GM12878 (cell line): Measurements from ENCODE around the gene TEPSIN. TPM values are rescaled to one million over a fixed set of nuclear protein-coding genes. Genes with fewer than 3 reads are reported as not detected.

Source experiments
- IRF4 ChIP-seq: IDR thresholded peaks from 2 replicates; pipeline ENCODE4 v1.6.1; 2011; ENCODE audit warnings: low read depth, low read length
- NR2C1 ChIP-seq: fragments of 450-650 bp; IDR thresholded peaks from 2 replicates; pipeline ENCODE4 v1.6.1; 2017; ENCODE audit warnings: antibody characterized with exemption, mild to moderate bottlenecking, moderate library complexity
- ZNF622 ChIP-seq: fragments of 450-650 bp; IDR thresholded peaks from 2 replicates; pipeline ENCODE4 v1.6.1; 2017; ENCODE audit warnings: mild to moderate bottlenecking, inconsistent platforms
- polyA plus RNA-seq, 11 experiments: library from polyadenylated mRNA; depleted of rRNA in 4 of 11; unstranded in 6 of 11; stranded (reverse) in 5 of 11; fragments of >200 nt; fragmentation: Nextera tagmentation in 4 of 11; fragmentation: Illumina TruSeq in 1 of 11; extraction: Ambion mirVana in 4 of 11; extraction: Trizol in 1 of 11; gene quantifications; 1 replicate in 1 of 11; 2 replicates in 10 of 11; pipeline versions ENCODE4 v1.2.1 to v1.2.3, GENCODE V29; 2011 to 2016; ENCODE audit warnings: inconsistent platforms in 2 of 11, missing spikeins in 2 of 11, low read depth in 1 of 11
- total RNA-seq, 4 experiments: library from RNA; depleted of rRNA in 3 of 4; stranded (reverse); fragments of >200 nt in 3 of 4; fragmentation: Illumina TruSeq in 1 of 4; extraction: Trizol in 1 of 4; gene quantifications; 2 replicates each; pipeline versions ENCODE4 v1.2.1 to v1.2.3, GENCODE V29; 2013 to 2021
- TF ChIP-seq, protein P1 (sequence below): IDR thresholded peaks from 2 replicates; pipeline ENCODE4 v1.6.1; 2011; ENCODE audit warnings: low read depth, low read length, improper control_type of control experiment, borderline replicate concordance

Gene TEPSIN
- total and polyA plus RNA-seq, 10 of the 15 experiments (the other 5 are each of a cell fraction or from before 2014, with no cell fraction given) = 0.87 to 36.7 (median 5.3) TPM

DNA sequence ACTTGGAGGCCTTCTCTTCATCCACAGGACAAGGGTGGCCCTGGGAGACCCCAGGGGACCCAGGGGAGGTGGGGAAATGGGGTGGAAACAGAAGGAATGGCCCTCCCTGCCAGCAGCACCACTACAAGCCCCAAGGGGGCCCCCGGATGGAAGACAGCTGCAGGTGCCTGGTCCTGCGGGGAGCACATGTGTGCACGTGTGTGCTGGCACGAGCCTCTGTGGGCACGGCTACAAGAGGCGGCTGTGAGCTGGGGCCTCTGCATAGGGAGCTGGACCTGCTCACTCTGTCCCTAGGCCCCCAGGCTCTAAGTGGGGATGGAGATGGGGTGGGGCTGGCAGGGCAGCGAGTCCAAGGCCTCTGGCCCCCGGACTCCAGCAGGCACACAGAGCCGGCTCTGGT lies 59.6 kb downstream of the TEPSIN start (continued):
- no peak for TF ChIP-seq ZNF622
- TF ChIP-seq NR2C1 = no peak
- TF ChIP-seq, protein P1, sequence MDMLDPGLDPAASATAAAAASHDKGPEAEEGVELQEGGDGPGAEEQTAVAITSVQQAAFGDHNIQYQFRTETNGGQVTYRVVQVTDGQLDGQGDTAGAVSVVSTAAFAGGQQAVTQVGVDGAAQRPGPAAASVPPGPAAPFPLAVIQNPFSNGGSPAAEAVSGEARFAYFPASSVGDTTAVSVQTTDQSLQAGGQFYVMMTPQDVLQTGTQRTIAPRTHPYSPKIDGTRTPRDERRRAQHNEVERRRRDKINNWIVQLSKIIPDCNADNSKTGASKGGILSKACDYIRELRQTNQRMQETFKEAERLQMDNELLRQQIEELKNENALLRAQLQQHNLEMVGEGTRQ = no peak
- no peak for TF ChIP-seq IRF4

Other genes starting within 250 kb of the TEPSIN start
Only the 7 nearest of the 8 such genes appear.
- gene BAIAP2, start 203.9 kb downstream of the TEPSIN start, total RNA-seq (2014; rRNA removed) = 0.11 and 1.1 TPM in 2 replicates
- 0.18 TPM in 2 replicates for gene BAIAP2, start 203.9 kb downstream of the TEPSIN start, total RNA-seq (2014; rRNA removed; fragmentation: Illumina TruSeq; extraction: Trizol)
- gene BAIAP2, start 203.9 kb downstream of the TEPSIN start, total RNA-seq (2021) = 0.64 and 1.2 TPM in 2 replicates
- 0.22 TPM in 1 of 2 replicates, not detected in the other for gene BAIAP2, start 203.9 kb downstream of the TEPSIN start, polyA plus RNA-seq (2011; rRNA removed)
- 0.15 TPM in 1 of 2 replicates, not detected in the other for gene BAIAP2, start 203.9 kb downstream of the TEPSIN start, polyA plus RNA-seq (2014; fragmentation: Illumina TruSeq; extraction: Trizol)
- not detected for gene BAIAP2, start 203.9 kb downstream of the TEPSIN start, polyA plus RNA-seq (2014; fragmentation: Nextera tagmentation; extraction: Ambion mirVana)
- gene BAIAP2, start 203.9 kb downstream of the TEPSIN start, polyA plus RNA-seq (2014; rRNA removed) = 0.56 and 2.6 TPM in 2 replicates
- under 1 TPM; 0.39 to 0.53 TPM for gene BAIAP2, start 203.9 kb downstream of the TEPSIN start, polyA plus RNA-seq (2016; fragmentation: Nextera tagmentation; extraction: Ambion mirVana)
- not detected in 2 replicates for gene PVALEF, start 73.5 kb downstream of the TEPSIN start, total RNA-seq (2014; rRNA removed)
- not detected in 2 replicates for gene PVALEF, start 73.5 kb downstream of the TEPSIN start, total RNA-seq (2014; rRNA removed; fragmentation: Illumina TruSeq; extraction: Trizol)
- gene PVALEF, start 73.5 kb downstream of the TEPSIN start, total RNA-seq (2021) = not detected in 2 replicates
- gene PVALEF, start 73.5 kb downstream of the TEPSIN start, polyA plus RNA-seq (2011; rRNA removed) = not detected in 2 replicates
- not detected in 2 replicates for gene PVALEF, start 73.5 kb downstream of the TEPSIN start, polyA plus RNA-seq (2014; fragmentation: Illumina TruSeq; extraction: Trizol)
- gene PVALEF, start 73.5 kb downstream of the TEPSIN start, polyA plus RNA-seq (2014; fragmentation: Nextera tagmentation; extraction: Ambion mirVana) = not detected
- gene PVALEF, start 73.5 kb downstream of the TEPSIN start, polyA plus RNA-seq (2014; rRNA removed) = not detected in 2 replicates
- not detected for gene PVALEF, start 73.5 kb downstream of the TEPSIN start, polyA plus RNA-seq (2016; fragmentation: Nextera tagmentation; extraction: Ambion mirVana)
- 0.05 TPM in 1 of 2 replicates, not detected in the other for gene AATK, start 72.8 kb downstream of the TEPSIN start, total RNA-seq (2014; rRNA removed)
- not detected in 2 replicates for gene AATK, start 72.8 kb downstream of the TEPSIN start, total RNA-seq (2014; rRNA removed; fragmentation: Illumina TruSeq; extraction: Trizol)
- not detected in 2 replicates for gene AATK, start 72.8 kb downstream of the TEPSIN start, total RNA-seq (2021)
- gene AATK, start 72.8 kb downstream of the TEPSIN start, polyA plus RNA-seq (2011; rRNA removed) = 0.04 and 0.09 TPM in 2 replicates
- not detected in 2 replicates for gene AATK, start 72.8 kb downstream of the TEPSIN start, polyA plus RNA-seq (2014; fragmentation: Illumina TruSeq; extraction: Trizol)
- gene AATK, start 72.8 kb downstream of the TEPSIN start, polyA plus RNA-seq (2014; fragmentation: Nextera tagmentation; extraction: Ambion mirVana) = not detected
- gene AATK, start 72.8 kb downstream of the TEPSIN start, polyA plus RNA-seq (2014; rRNA removed) = 0.01 TPM in 1 of 2 replicates, not detected in the other
- not detected for gene AATK, start 72.8 kb downstream of the TEPSIN start, polyA plus RNA-seq (2016; fragmentation: Nextera tagmentation; extraction: Ambion mirVana)
- 8.0 and 10.2 TPM in 2 replicates for gene CEP131, start 16.1 kb downstream of the TEPSIN start, total RNA-seq (2014; rRNA removed)
- 3.0 and 3.3 TPM in 2 replicates for gene CEP131, start 16.1 kb downstream of the TEPSIN start, total RNA-seq (2014; rRNA removed; fragmentation: Illumina TruSeq; extraction: Trizol)
- gene CEP131, start 16.1 kb downstream of the TEPSIN start, total RNA-seq (2021) = 15.2 and 17.3 TPM in 2 replicates
- gene CEP131, start 16.1 kb downstream of the TEPSIN start, polyA plus RNA-seq (2011; rRNA removed) = 1.3 and 2.9 TPM in 2 replicates
- gene CEP131, start 16.1 kb downstream of the TEPSIN start, polyA plus RNA-seq (2014; fragmentation: Illumina TruSeq; extraction: Trizol) = 0.17 and 1.3 TPM in 2 replicates
- gene CEP131, start 16.1 kb downstream of the TEPSIN start, polyA plus RNA-seq (2014; fragmentation: Nextera tagmentation; extraction: Ambion mirVana) = under 1 TPM; 0.05 to 0.64 TPM
- 13.7 and 16.6 TPM in 2 replicates for gene CEP131, start 16.1 kb downstream of the TEPSIN start, polyA plus RNA-seq (2014; rRNA removed)
- gene CEP131, start 16.1 kb downstream of the TEPSIN start, polyA plus RNA-seq (2016; fragmentation: Nextera tagmentation; extraction: Ambion mirVana) = 10 to 100 TPM; 14.1 to 14.3 TPM
- 97.9 and 107 TPM in 2 replicates for gene NDUFAF8, start 263 bp upstream of the TEPSIN start, total RNA-seq (2014; rRNA removed)
- 91.4 and 105 TPM in 2 replicates for gene NDUFAF8, start 263 bp upstream of the TEPSIN start, total RNA-seq (2014; rRNA removed; fragmentation: Illumina TruSeq; extraction: Trizol)
- gene NDUFAF8, start 263 bp upstream of the TEPSIN start, total RNA-seq (2021) = 95.6 and 99.9 TPM in 2 replicates
- gene NDUFAF8, start 263 bp upstream of the TEPSIN start, polyA plus RNA-seq (2011; rRNA removed) = 140 and 160 TPM in 2 replicates
- gene NDUFAF8, start 263 bp upstream of the TEPSIN start, polyA plus RNA-seq (2014; fragmentation: Illumina TruSeq; extraction: Trizol) = 36.2 and 53.0 TPM in 2 replicates
- gene NDUFAF8, start 263 bp upstream of the TEPSIN start, polyA plus RNA-seq (2014; fragmentation: Nextera tagmentation; extraction: Ambion mirVana) = 10 to 100 TPM; 22.0 to 71.5 TPM
- 122 and 133 TPM in 2 replicates for gene NDUFAF8, start 263 bp upstream of the TEPSIN start, polyA plus RNA-seq (2014; rRNA removed)
- gene NDUFAF8, start 263 bp upstream of the TEPSIN start, polyA plus RNA-seq (2016; fragmentation: Nextera tagmentation; extraction: Ambion mirVana) = 100 to 1,000 TPM; 295 to 307 TPM
- 31.2 and 32.0 TPM in 2 replicates for gene SLC38A10, start 56.3 kb upstream of the TEPSIN start, total RNA-seq (2014; rRNA removed)
- gene SLC38A10, start 56.3 kb upstream of the TEPSIN start, total RNA-seq (2014; rRNA removed; fragmentation: Illumina TruSeq; extraction: Trizol) = 9.6 and 10.2 TPM in 2 replicates
- gene SLC38A10, start 56.3 kb upstream of the TEPSIN start, total RNA-seq (2021) = 60.1 and 67.9 TPM in 2 replicates
- gene SLC38A10, start 56.3 kb upstream of the TEPSIN start, polyA plus RNA-seq (2011; rRNA removed) = 6.5 and 10.5 TPM in 2 replicates
- 3.6 and 12.2 TPM in 2 replicates for gene SLC38A10, start 56.3 kb upstream of the TEPSIN start, polyA plus RNA-seq (2014; fragmentation: Illumina TruSeq; extraction: Trizol)
- 1 to 10 TPM in 1 of 2 experiments, under 1 TPM in 1; 0.52 to 3.2 TPM for gene SLC38A10, start 56.3 kb upstream of the TEPSIN start, polyA plus RNA-seq (2014; fragmentation: Nextera tagmentation; extraction: Ambion mirVana)
- gene SLC38A10, start 56.3 kb upstream of the TEPSIN start, polyA plus RNA-seq (2014; rRNA removed) = 36.3 and 47.7 TPM in 2 replicates
- gene SLC38A10, start 56.3 kb upstream of the TEPSIN start, polyA plus RNA-seq (2016; fragmentation: Nextera tagmentation; extraction: Ambion mirVana) = 10 to 100 TPM; 43.9 to 47.9 TPM
- gene BAHCC1, start 156.4 kb upstream of the TEPSIN start, total RNA-seq (2014; rRNA removed) = under 0.01 TPM in 1 of 2 replicates, not detected in the other
- not detected in 2 replicates for gene BAHCC1, start 156.4 kb upstream of the TEPSIN start, total RNA-seq (2014; rRNA removed; fragmentation: Illumina TruSeq; extraction: Trizol)
- 0.10 and 0.45 TPM in 2 replicates for gene BAHCC1, start 156.4 kb upstream of the TEPSIN start, total RNA-seq (2021)
- gene BAHCC1, start 156.4 kb upstream of the TEPSIN start, polyA plus RNA-seq (2011; rRNA removed) = 0.12 TPM in 1 of 2 replicates, not detected in the other
- not detected in 2 replicates for gene BAHCC1, start 156.4 kb upstream of the TEPSIN start, polyA plus RNA-seq (2014; fragmentation: Illumina TruSeq; extraction: Trizol)
- gene BAHCC1, start 156.4 kb upstream of the TEPSIN start, polyA plus RNA-seq (2014; fragmentation: Nextera tagmentation; extraction: Ambion mirVana) = not detected
- 0.03 TPM in 2 replicates for gene BAHCC1, start 156.4 kb upstream of the TEPSIN start, polyA plus RNA-seq (2014; rRNA removed)
- gene BAHCC1, start 156.4 kb upstream of the TEPSIN start, polyA plus RNA-seq (2016; fragmentation: Nextera tagmentation; extraction: Ambion mirVana) = under 1 TPM in 1 of 2 experiments, not detected in 1; 0.14 TPM